ENCODE results near the gene LIME1.

LIME1 gene

DNA sequence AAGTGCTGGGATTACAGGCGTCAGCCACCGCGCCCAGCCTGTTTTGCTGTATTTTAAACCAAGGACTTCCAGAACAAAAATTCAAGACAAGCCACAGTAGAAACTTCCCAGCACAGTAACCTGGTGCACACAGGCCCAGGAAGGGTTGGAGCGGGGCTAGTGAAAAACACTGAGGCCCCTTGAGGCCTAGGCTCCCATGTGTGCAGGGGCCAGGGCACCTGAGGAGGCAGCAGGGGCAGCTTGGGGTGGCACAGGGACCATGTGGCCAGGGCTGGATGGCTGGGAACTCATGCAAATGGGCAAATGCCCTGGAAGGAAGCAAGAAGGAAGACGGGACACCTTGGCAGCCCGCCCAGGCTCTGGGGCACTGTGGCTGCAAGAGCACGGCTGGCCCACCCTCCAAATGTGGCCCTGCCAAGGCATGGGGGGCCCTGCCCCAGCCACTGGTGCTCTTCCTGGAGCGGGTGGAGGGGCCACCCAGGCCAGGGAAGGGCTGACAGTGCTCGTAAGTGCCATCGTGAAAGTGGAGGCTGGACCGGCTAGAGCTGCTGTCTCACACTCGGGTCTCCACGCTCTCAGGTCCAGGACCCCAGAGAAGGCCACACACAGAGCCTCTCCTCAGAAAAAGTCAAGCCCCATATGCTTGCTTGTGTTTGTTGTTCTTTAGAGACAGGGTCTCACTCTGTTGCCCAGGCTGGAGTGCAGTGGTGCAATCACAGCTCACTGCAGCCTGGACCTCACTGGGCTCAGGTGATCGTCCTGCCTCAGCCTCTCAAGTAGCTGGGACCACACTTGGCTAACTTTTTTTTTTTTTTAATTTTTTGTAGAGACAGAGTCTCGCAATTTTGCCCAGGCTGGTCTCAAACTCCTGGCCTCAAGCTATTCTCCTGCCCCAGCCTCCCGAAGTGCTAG is 13.4 kb downstream of the LIME1 start:
- DNase-seq (ENCODE audit: low read depth in 2 of 2), result no peak

DNA sequence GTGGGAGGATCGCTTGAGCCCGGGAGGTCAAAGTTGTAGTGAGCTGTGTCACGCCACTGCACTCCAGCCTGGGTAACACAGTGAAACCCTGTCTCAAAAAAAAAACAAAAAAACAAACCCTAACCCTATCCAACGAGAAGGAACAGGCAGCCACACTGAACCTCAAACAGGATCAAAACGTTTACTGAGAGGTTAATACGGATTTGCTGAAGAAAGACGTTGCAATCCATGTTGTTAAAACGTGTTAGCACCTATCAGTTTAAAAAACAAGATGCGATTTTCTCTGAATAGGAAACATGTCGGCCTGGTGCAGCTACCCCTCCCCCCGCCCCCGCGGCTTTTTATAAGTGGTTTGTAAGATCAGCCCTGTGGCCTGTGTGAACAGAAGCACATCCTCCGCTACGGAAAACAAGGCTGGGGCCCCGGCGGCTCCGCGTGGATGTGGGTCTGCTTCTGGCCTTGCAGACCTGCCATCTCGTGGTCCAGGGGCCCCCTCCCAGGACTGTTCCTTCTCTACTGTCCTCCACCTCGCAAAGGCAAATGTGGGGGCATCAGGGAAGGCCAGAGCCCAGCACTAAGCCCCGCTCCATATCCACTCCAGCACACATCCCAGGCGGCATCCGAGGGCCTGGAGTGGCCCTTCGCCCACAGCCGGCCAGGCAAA is 14.5 kb downstream of the LIME1 start:
- DNase-seq (ENCODE audit: low read depth in 2 of 2), result peak in 1 of 2 experiments; percentile 42

DNA sequence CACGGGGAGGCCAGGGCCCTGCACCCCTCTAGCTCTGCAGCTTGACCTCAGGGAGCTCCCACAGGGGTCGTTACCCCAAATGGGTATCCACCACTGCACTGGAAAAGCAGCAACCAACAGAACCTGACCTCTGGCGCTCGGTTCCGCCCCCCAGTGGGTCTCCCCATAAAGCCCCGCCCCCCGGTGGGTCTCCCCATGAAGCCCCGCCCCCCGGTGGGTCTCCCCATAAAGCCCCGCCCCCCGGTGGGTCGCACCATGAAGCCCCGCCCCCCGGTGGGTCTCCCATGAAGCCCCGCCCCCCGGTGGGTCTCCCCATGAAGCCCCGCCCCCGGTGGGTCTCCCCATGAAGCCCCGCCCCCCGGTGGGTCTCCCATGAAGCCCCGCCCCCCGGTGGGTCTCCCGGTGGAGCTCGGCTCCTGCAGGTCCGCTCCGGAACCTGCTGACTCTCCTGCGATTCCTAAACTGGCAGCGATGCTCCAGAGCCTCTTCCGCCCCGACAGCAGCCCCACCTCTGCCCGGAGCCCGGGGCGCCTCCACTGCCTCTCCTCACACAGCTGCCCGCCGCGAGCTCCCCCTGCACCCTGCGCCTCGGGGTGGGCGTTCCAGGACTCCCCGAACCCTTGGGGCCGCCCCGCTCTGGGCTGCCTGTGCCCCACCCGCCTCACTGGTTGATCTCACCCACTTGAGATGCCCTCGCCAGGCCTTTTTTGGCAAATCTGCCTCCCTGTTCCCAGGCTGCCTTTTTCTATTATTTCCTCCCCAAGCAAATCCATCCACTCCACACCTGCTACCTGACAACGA is 15.2 kb downstream of the LIME1 start:
- no peak for DNase-seq (ENCODE audit: low read depth in 2 of 2)

DNA sequence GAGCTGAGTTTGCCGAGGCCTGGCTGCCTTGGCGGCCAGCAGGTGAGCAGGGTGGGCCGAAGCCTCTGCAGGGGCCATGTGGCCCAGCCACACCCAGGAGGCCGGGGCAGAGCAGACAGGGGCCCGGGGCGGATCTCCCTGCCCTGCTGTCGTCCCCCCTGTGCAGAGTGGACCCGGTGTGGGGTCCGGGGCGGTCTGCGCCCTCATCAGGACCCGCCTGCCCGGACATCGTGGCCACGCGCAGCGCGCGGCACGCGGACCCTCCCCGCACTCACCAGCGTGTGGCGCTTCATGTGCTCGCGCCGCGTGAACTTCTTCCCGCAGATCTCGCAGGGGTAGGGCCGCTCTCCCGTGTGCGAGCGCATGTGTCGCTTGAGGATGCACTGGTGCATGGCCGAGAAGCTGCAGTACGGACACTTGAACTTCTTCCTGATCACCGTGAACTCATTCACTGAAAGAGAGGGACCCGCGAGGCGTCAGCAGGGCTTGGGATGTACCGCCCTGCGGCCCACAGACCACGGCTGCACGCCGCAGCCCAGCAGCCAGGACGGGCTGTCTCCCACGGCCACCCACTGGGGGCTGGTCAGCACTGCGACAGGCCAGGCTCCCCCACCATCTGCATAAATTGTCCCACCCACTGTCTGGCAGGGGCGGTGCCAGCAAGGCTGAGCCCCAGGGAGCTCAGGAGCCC is 16.1 kb downstream of the LIME1 start:
- no peak for DNase-seq (ENCODE audit: low read depth in 2 of 2)

DNA sequence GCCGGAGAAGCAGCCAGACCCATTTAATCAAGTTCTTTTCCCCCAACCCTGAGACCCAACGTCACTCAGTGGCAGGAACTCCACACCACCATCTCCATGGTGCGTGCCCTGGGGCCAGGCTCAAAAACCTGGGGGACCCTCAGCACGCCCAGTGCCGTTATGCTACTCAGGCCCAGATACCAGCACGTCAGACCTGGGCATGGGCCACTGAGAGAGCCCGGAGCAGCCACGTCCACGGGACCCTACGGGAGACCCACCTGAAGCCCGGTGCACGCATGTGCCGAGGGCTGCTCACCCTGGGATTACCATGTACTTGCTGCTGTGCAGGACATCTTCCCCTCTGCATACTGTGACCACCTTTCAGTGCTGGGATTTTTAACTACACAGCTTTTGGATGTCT is 16.9 kb downstream of the LIME1 start:
- no peak for DNase-seq (ENCODE audit: low read depth in 2 of 2)

DNA sequence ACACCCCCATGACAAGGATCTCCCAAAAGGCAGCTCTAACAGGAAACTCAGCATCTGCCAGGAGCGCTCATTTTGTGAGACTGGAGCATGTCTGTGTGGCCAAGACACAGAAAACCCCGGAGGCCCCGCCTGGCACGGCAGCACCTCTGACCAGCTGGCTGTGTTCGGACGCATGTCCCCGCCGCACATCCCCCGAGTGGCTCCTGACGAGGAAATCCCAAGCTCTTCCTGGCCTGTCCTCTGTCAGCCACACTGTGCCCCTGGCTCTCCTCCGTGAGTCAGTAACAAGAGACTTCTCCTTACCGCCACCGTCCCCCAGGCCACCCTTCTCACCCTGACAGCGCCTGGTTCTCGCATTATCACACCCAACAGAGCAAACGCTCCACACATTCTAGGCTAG is 17.5 kb downstream of the LIME1 start:
- DNase-seq (ENCODE audit: low read depth in 2 of 2), result no peak

DNA sequence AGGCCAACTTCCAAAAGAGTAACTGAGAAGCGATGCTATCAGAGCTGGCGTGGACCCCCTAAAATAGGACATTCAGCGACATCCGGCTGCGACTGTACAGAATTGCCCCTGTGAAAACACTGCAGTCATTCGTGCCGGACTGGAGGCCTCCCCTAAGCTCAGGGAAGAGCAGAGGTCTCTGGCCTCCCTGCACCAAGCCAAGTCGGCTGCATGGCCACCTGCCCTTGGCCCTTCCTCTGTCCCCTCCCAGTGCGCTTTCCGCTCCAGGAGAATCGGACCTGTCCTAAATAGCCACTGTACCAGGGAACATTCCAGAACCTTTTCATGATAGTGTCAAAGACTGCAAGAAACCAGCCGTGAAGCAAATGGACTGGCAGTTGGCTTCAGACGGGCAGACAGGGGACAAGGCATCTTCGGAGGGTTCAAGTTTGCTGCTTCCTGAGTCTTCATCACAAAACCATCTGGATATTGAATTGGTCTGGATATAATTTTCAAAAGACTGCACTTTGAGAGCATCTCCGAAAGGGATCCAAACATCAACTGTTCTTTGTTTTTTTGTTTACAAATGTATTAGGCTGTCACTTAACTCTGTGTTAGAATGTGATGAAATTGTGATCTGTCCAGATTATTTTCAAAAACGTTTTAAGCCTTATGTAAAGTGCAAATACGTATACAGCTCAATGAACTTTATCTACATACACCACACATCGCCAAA is 19.6 kb downstream of the LIME1 start:
- no peak for DNase-seq (ENCODE audit: low read depth in 2 of 2)

DNA sequence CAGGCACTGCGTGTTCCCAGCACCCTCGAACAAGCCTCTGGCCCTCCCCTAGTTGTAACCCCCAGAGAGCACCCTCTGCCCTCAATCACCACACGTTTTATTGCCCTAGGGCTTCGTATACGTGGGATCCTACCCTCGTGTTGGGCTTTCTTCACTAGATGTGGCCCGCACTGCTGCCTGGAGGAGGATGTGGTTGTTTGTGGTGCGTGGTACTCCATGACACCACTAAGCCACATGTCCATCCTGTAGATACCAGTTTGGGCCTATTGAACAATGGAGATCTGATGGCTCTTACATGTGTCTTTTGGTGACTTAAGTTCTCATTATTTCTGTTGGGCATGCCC is 20.2 kb downstream of the LIME1 start:
- no peak for DNase-seq (ENCODE audit: low read depth in 2 of 2)

DNA sequence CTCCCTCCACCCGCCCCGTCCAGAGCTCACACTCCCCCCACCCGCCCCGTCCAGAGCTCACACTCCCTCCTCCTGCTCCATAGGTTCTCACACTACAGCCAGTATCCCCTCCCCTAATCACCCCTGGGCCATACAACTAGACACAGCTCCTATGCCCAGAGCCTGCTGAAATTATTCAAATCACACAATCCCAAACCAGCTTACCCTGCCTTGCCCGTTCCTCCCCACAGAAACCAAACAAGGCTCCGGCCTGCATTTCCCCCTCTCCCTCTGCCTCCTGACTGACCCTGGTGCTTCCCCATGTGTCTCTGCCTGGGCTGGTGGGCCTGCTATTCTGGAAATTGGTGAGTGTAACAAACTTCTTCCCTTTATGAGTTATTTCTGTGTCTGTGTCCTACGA is 21.7 kb downstream of the LIME1 start:
- DNase-seq (ENCODE audit: low read depth in 2 of 2), result no peak

DNA sequence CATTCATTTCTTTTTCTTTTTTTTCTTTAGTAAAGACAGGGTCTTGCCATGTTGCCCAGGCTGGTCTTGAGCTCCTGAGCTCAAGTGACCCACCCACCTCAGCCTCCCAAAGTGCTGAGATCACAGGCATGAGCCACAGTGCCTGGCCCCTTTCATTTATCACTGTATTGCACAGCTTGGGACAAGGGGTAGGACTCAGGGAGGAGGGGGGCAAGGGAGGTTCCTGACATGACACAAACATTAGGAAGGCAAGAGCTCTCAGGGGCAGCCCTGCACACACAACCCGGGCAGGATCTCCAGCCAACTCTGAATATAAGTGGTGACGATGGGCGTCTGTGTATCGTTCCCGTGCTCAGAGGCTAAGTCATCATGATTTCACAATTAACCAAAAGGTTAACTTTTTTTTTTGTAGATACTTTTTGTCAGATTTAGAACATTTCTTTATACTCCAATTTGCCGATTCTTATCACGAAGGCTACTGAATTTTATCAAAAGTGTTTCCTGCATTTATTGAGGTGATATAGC is 23.0 kb downstream of the LIME1 start:
- DNase-seq (ENCODE audit: low read depth in 2 of 2), result no peak

DNA sequence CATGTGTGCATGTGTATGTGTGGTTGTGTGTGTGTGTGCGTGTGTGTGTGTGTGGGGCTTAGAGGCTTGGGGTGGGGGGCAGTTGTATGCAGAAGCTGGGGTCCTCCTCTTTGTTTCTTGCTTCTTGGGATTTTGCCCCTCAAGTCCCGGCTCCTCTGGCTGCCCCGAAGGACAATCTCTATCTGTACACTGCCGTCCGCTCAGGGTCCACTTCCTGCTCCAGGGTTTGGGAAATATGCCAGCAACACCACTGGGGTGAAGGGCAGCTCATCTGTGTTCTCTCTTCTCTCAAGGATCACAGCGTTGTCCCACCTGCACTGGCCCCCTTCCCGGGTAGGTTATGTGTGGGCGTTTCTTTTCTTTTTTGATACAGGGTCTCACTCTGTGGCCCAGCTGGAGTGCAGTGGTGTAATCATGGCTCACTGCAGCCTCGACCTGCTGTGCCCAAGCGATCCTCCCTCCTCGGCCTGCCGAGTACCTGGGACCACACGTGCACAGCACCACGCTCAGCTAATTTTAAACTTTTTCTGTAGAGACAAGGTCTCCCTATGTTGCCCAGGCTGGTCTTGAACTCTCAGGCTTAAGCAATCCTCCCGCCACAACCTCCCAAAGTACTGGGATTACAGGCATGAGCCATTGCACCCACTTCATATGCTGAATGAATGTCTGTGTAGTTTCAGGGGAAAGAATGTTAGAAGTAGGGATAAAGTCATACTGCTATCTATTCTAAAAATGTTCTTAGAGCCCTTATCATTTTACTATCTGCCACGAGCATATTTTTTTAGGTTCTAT is 28.8 kb downstream of the LIME1 start:
- DNase-seq (ENCODE audit: low read depth in 2 of 2), result no peak

DNA sequence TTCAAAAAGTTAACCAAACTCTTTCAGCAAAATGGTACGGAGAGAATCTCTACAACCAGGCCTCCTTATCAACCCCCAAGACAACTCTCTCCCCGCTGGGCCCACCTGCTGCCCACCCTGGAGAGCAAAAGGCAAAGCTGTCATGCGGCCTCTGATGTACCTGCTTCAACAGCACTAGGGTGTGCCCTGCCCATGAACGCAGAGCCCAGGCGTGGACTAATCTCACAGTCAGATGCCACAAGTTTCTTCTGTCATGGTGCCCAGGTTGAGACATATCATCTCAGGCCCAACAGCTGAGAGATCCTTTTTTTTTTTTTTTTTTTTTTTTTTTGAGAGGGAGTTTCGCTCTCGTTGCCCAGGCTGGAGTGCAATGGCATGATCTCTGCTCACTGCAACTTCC is 29.4 kb downstream of the LIME1 start:
- no peak for DNase-seq (ENCODE audit: low read depth in 2 of 2)

DNA sequence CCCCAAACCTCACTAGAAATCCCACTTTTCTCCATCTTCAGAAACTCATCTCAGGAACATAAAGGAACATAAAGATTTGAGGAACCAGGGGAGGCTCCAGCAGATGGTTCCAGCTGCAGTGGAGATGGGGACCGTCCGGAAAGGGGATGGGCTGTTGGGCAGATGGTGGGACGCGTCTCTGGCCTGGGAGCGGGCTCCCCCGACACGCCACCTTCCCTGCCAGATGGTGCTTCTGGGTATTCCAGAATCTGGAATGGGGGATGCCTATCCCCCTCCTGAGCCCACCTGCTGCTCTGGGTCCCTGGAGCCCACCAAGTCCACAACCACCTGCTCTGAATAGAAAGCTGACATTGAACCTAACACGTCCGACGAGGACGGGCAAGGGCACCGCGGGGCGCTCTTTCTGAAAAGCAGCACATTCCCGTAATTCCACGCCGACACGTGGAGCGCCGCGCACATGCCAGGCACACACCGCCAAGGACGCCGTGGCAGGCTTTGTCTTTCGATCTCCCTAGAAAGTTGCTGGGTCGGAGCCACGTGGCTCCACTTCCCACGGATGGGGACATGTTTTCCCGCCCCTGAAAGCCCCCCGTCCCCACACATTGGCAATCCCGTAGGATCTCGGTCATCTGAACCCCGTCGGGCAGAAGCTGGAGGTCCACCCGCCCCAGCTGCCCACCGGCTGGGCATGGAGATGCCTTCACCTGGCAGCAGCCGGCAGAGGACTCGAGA is 30.4 kb downstream of the LIME1 start:
- no peak for DNase-seq (ENCODE audit: low read depth in 2 of 2)

DNA sequence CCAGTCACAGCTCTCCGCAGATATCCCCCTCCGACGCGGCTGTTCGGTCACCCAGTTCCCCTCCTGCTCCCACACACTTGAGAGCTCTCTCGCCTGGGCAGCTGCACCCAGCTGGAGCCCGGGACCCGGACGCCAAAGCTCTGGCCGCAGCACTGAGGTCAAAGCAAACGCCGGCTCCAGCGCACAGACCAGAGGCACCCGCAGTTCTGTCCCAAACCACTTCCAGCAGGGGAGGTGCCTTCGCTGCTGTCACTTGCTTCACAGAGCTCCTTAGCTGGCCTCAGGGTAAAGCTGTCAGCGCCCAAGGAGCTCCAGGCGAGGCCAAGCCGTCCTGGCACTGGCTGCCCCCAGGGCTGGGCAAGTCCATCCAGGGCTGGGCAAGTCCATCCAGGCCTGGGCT is 31.0 kb downstream of the LIME1 start:
- DNase-seq (ENCODE audit: low read depth in 2 of 2), result no peak

DNA sequence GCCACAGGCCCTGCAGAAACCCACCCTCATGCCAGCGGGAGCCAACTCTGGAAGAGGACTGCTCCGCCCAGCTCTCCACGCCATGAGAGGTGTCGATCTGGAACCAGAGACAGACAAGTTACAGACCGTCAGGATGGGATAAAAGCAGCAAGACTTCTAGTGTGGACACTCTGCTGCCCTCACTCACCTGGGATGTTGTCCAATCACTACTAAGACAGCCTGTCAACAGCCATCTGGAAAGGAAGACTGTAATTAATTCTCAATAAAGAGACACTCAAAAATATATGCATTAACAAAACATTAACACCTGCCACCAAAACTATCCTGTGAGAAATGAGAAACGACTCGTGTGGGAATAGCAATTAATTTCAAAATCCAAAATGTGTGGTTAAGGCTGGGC is 31.4 kb downstream of the LIME1 start:
- no peak for DNase-seq (ENCODE audit: low read depth in 2 of 2)

DNA sequence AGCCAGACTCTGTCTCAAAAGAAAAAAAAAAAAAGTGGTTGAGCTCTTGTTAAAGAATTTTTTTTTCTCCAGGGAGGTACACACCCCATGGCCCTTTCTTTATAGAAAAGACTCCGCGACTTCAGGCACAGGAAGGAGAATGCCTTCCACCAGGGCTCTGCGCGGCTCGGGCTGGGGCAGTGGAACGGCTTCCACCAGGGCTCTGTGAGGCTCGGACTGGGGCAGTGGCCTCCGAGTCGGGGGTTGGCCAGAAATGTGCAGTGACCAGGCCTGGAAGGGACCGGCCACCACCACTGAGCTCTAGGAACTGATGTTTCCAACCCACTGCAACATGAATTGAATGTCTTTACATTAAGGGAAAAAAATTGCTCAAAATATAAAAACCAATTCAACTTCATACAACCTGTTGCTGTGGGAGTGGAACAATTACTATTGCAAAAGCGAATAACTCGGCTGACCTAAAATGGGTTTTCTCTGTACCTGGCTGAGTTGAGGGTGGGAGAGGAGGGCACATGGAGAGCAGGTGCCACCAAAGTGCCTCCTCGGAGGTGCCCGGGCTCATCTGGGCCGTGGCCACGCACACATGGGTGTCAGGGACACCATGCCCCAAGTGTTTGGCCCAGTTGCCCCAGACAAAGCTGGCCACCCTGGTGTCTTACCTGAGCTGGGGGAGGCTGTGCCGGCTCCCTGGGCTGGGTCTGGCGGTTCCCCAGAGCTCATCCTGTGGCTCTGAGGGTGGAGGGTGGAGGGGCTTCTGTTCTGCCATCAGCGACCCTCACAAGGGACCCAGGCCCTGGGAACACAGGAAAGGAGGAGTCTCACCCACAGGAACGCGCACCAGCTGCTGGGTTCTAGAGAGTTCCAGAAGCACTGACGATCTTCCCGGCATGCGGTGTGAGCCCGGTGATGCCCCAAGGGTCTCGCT is 32.4 kb downstream of the LIME1 start:
- no peak for DNase-seq (ENCODE audit: low read depth in 2 of 2)

DNA sequence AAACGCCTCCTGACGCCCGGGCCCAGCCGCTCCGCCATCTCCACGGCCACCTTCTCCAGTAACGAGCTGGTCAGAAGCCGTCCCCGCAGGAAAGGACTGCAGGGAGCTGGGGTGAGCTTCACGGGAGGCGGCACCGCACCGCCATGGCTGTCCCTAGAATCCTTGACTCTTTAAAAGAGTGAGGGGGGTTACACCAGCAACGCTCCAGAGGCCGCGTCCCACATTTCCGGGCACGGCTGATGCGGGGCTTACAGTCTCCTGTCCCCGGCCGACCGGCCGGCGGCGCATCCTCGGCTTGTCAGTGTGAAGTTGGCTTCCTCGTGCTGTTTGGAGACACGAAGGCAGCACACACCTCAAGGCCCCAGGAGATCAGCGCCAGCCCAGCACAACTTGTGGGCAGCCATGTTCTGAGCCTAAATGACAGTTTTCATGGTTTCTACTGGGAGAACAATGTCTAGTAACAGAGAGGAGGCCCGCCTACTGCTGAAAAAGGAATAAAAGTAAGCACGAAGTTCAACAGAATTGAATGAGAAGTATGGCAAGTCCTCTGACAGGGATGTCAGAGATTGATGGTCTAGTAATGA is 33.5 kb downstream of the LIME1 start:
- no peak for DNase-seq (ENCODE audit: low read depth in 2 of 2)

DNA sequence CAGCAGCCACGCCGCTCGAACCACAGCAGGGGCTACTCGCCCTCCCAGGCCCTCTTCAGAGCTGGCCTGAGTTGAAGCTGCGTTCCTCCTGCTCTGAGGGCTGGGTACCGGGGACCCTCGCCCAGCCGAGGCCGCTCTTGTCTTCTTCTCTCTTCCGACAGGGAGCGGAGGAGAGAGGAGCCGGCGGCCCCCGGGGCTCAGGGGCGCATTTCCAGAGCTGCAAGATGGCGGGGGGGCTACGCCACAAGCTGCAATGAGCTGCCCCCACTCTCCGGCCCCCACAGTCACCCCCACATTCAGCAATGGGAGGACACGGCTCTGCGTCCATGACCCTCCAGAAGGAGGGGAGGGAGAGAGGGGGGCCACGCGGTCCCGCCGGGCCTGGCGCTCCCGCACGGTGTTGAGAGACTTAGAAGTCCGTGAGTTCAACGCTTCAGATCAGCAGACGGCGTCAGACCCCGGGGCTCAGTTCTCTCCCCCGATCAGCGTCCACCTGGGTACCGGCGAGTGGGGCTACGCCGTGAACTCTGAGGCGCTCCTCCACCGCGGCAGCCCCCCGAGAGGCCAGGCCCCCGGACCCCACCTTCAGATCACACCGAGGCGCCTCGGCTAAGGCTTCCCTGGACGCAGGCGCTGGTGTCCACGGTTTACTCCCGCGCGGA is 34.7 kb downstream of the LIME1 start:
- DNase-seq (ENCODE audit: low read depth in 2 of 2), result no peak
